ENCODE data around the gene CCDC178. TPM values are rescaled to one million over a fixed set of nuclear protein-coding genes. Genes with fewer than 3 reads are reported as not detected.

Gene CCDC178
- total and polyA plus RNA-seq, 2 of the 4 experiments (the other 2 are of a cell fraction), result not detected

- H2AK5ac ChIP-seq (ENCODE audit: low read depth, low read length), result no peak overlapping the region
- no peak for DNase-seq
- ChIA-PET CTCF (no interaction called here), POLR2A (ENCODE audit: unreplicated experiment) (no interaction called here)
- H3K79me1 ChIP-seq (ENCODE audit: low read depth in 1 of 2, low read length in 2 of 2), result no peaks in the 10 kb centered on the region
- BruUV-seq (replicated peaks), result no TSS peak
- intact Hi-C loops (cut with micrococcal nuclease) (no loop called here), dilution Hi-C loops (cut with HindIII; ENCODE audit: low sequenced_read_pairs, unreplicated experiment) (no loop called here), in situ Hi-C loops (cut with MboI; ENCODE audit: low sequenced_read_pairs) (no loop called here)
- H3K23ac ChIP-seq (ENCODE audit: low read depth, low read length), result no peak overlapping the region
- H3K4me2 ChIP-seq (ENCODE audit: low read depth, low read length), result no peak overlapping the region
- no peak overlapping the region for H4K91ac ChIP-seq (ENCODE audit: insufficient read depth, low read depth, low read length)
- H2BK5ac ChIP-seq (ENCODE audit: low read depth, low read length, poor library complexity, severe bottlenecking), result no peak overlapping the region
- H3K18ac ChIP-seq (ENCODE audit: low read depth, low read length), result no peak overlapping the region
- no peak overlapping the region for H3K56ac ChIP-seq (ENCODE audit: extremely low read depth, insufficient read depth, low read length)
- no peak overlapping the region for H2BK15ac ChIP-seq (ENCODE audit: low read depth, low read length)
- 92% methylated on average over 4 of the region's 7 CpGs; no CpG with 5 or more reads in 1 of the 2 experiments for WGBS, 2 experiments (ENCODE audit: extremely low coverage in 2 of 2, insufficient read length in 1 of 2)
- H3K9me1 ChIP-seq (ENCODE audit: insufficient read depth, low read length), result no peaks in the 10 kb centered on the region
- H3K36me3 ChIP-seq (ENCODE audit: control insufficient read depth, insufficient read depth, low read length), result no peaks in the 10 kb centered on the region
- H4K8ac ChIP-seq (ENCODE audit: low read depth in 2 of 2, low read length in 2 of 2), result no peak overlapping the region
- H3K27me3 ChIP-seq (ENCODE audit: control insufficient read depth, insufficient read depth, low read length), result no peaks in the 10 kb centered on the region
- H3K9me3 ChIP-seq (ENCODE audit: control insufficient read depth, insufficient read depth, low read length), result no peaks in the 10 kb centered on the region; the same call in 1 of the 2 replicates
- TF ChIP-seq MXI1 (IDR thresholded peaks at IDR 0.05; ENCODE audit: borderline replicate concordance, low read depth, low read length) (no peak), MAZ (IDR thresholded peaks at IDR 0.05; ENCODE audit: borderline replicate concordance, low read depth, low read length) (no peak), USF2 (IDR thresholded peaks at IDR 0.05; ENCODE audit: low read depth, low read length) (no peak)
- no peak for ATAC-seq (ENCODE audit: low read depth)
- no peak overlapping the region for H2AFZ ChIP-seq (replicated peaks; ENCODE audit: low read length, poor library complexity)
- no peak overlapping the region for H3K27ac ChIP-seq (ENCODE audit: insufficient read depth, low read length)
- H2BK120ac ChIP-seq (ENCODE audit: low read depth, low read length), result no peak overlapping the region
- no peak overlapping the region for H3K14ac ChIP-seq (replicated peaks; ENCODE audit: low read depth, low read length)
- no peak overlapping the region for H3K4ac ChIP-seq (ENCODE audit: low read depth, low read length)
- no peak overlapping the region for H2BK20ac ChIP-seq (ENCODE audit: low read depth, low read length)
- no peak overlapping the region for H2AK9ac ChIP-seq (replicated peaks; ENCODE audit: low read depth, low read length, poor library complexity)
- no peak overlapping the region for H3K4me3 ChIP-seq (ENCODE audit: insufficient read depth, low read depth, low read length)
- no peaks in the 10 kb centered on the region for H3K4me1 ChIP-seq (ENCODE audit: control insufficient read depth, insufficient read depth, low read length)
- no peak overlapping the region for H4K5ac ChIP-seq (ENCODE audit: low read depth, low read length)
- no peaks in the 10 kb centered on the region for H4K20me1 ChIP-seq (ENCODE audit: insufficient read depth, low read length)
- no peak overlapping the region for H3K9ac ChIP-seq (ENCODE audit: low read depth, low read length)
These were observed 325.0 kb downstream of the CCDC178 start for GRCh38 chr18:33115476-33115875.
